ENCODE data around the gene TSC2.

The TSC2 gene

DNA sequence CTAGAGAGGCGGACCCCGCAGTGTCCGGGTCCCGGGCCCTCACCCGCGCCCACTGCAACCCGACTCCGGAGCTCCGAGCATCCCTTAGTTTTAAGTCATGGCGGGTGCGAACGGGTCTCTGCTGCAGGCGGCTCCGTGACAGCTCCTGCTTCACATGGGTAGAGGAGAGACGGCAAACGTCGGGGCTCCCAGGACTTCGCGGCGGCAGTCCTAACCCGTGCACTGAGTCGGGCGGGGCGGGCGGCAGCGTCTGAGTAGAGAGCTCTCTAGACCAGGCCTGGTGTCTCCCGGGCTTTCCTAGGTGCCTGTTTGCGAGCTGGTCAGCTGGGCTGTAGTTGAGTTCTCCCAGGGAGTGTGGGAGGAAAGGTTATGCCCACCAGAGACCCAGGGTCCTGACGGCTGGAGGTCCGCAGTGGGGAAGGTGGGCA is 345 bp downstream of the TSC2 start:
- Histone ChIP-seq H3K27me3 (ENCODE audit: insufficient read depth, low read length) (no peaks in the 10 kb centered on the region), H3F3A (ENCODE audit: insufficient read depth, low read length) (no peaks in the 10 kb centered on the region), H3K4me1 (ENCODE audit: insufficient read depth, low read length, severe bottlenecking) (peaks cover 24% of the 10 kb centered on the region), H3K36me3 (ENCODE audit: insufficient read depth, low read length) (peaks cover 27% of the 10 kb centered on the region; the same call in 1 of the 2 replicates), H3K9ac (ENCODE audit: low read length) (peak overlapping the region; percentile 79), H4K20me1 (ENCODE audit: insufficient read depth, low read length) (no peaks in the 10 kb centered on the region), H3K79me2 (ENCODE audit: insufficient read depth, low read length) (no peaks in the 10 kb centered on the region), H2AFZ (ENCODE audit: low read length) (no peak overlapping the region), H3K9me2 (ENCODE audit: low read depth, low read length) (no peaks in the 10 kb centered on the region), H3K27ac (ENCODE audit: low read depth, low read length, poor library complexity, severe bottlenecking) (no peak overlapping the region), H3K4me3 (ENCODE audit: low read depth, low read length, poor library complexity, severe bottlenecking) (peak overlapping the region; percentile 89), H3K9me3 (ENCODE audit: low read length) (no peaks in the 10 kb centered on the region), H3K4me2 (ENCODE audit: low read length) (peak overlapping the region; percentile 94)
- no peak for TF ChIP-seq EZH2 (IDR thresholded peaks at IDR 0.05; ENCODE audit: borderline replicate concordance, low read length)
- TF ChIP-seq, protein P1, sequence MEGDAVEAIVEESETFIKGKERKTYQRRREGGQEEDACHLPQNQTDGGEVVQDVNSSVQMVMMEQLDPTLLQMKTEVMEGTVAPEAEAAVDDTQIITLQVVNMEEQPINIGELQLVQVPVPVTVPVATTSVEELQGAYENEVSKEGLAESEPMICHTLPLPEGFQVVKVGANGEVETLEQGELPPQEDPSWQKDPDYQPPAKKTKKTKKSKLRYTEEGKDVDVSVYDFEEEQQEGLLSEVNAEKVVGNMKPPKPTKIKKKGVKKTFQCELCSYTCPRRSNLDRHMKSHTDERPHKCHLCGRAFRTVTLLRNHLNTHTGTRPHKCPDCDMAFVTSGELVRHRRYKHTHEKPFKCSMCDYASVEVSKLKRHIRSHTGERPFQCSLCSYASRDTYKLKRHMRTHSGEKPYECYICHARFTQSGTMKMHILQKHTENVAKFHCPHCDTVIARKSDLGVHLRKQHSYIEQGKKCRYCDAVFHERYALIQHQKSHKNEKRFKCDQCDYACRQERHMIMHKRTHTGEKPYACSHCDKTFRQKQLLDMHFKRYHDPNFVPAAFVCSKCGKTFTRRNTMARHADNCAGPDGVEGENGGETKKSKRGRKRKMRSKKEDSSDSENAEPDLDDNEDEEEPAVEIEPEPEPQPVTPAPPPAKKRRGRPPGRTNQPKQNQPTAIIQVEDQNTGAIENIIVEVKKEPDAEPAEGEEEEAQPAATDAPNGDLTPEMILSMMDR (IDR thresholded peaks at IDR 0.05; ENCODE audit: low read length), result no peak

DNA sequence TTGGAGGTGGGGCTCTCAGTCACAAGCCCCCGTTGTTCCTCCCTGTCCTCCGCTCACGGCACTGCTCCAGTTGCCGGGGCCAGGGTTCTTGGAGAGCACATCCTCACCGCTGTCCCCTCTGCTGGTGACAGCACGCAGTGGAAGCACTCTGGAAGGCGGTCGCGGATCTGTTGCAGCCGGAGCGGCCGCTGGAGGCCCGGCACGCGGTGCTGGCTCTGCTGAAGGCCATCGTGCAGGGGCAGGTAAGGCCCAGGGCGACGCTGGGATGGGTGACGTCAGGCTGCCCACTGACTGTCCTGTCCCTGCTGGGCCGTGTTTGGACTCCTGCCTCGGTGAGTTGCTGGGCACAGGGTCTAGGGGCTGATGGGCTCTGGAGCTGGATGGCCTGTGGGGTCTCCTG is 5.4 kb downstream of the TSC2 start:
- Histone ChIP-seq H3K9me3 (ENCODE audit: low read length) (no peaks in the 10 kb centered on the region), H3K27ac (ENCODE audit: low read depth, low read length, poor library complexity, severe bottlenecking) (no peak overlapping the region), H3K4me2 (ENCODE audit: low read length) (no peak overlapping the region), H3K4me3 (ENCODE audit: low read depth, low read length, poor library complexity, severe bottlenecking) (no peak overlapping the region), H2AFZ (ENCODE audit: low read length) (no peak overlapping the region), H3K27me3 (ENCODE audit: insufficient read depth, low read length) (no peaks in the 10 kb centered on the region), H4K20me1 (ENCODE audit: insufficient read depth, low read length) (no peaks in the 10 kb centered on the region), H3K79me2 (ENCODE audit: insufficient read depth, low read length) (no peaks in the 10 kb centered on the region), H3K9ac (ENCODE audit: low read length) (no peak overlapping the region), H3K9me2 (ENCODE audit: low read depth, low read length) (no peaks in the 10 kb centered on the region), H3F3A (ENCODE audit: insufficient read depth, low read length) (no peaks in the 10 kb centered on the region), H3K4me1 (ENCODE audit: insufficient read depth, low read length, severe bottlenecking) (peaks cover 26% of the 10 kb centered on the region), H3K36me3 (ENCODE audit: insufficient read depth, low read length) (peaks cover 34% of the 10 kb centered on the region; the same call in 1 of the 2 replicates)
- TF ChIP-seq EZH2 (IDR thresholded peaks at IDR 0.05; ENCODE audit: borderline replicate concordance, low read length), result no peak
- TF ChIP-seq, protein P1 (IDR thresholded peaks at IDR 0.05; ENCODE audit: low read length), result no peak

DNA sequence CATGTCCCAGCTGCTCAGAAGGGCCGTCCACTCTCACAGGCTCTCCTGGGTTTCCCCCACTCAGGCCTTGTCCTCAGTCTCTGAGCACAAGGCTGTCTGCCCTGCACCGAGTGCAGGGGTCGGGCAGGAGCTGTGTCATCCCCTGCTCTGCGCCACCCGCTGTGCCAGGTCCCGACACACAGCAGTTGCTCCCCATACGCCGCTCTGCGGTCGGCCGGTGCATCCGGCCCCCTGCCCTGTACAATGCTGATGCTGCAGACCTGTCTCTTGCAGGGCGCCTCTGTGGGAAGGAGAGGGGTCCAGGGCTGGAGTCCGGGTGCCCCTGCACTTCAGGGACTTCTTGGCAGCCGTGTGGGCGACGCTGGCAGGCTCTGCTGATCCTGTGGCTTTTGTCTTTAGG is 6.1 kb downstream of the TSC2 start:
- Histone ChIP-seq H3F3A (ENCODE audit: insufficient read depth, low read length) (no peaks in the 10 kb centered on the region), H3K79me2 (ENCODE audit: insufficient read depth, low read length) (no peaks in the 10 kb centered on the region), H2AFZ (ENCODE audit: low read length) (no peak overlapping the region), H3K9ac (ENCODE audit: low read length) (no peak overlapping the region), H3K36me3 (ENCODE audit: insufficient read depth, low read length) (peaks cover 34% of the 10 kb centered on the region; the same call in 1 of the 2 replicates), H3K4me3 (ENCODE audit: low read depth, low read length, poor library complexity, severe bottlenecking) (no peak overlapping the region), H3K9me2 (ENCODE audit: low read depth, low read length) (no peaks in the 10 kb centered on the region), H3K27ac (ENCODE audit: low read depth, low read length, poor library complexity, severe bottlenecking) (no peak overlapping the region), H4K20me1 (ENCODE audit: insufficient read depth, low read length) (no peaks in the 10 kb centered on the region), H3K9me3 (ENCODE audit: low read length) (no peaks in the 10 kb centered on the region), H3K4me1 (ENCODE audit: insufficient read depth, low read length, severe bottlenecking) (peaks cover 26% of the 10 kb centered on the region), H3K27me3 (ENCODE audit: insufficient read depth, low read length) (no peaks in the 10 kb centered on the region), H3K4me2 (ENCODE audit: low read length) (no peak overlapping the region)
- TF ChIP-seq, protein P1 (IDR thresholded peaks at IDR 0.05; ENCODE audit: low read length), result no peak
- no peak for TF ChIP-seq EZH2 (IDR thresholded peaks at IDR 0.05; ENCODE audit: borderline replicate concordance, low read length)
